BLaER1 treated with 17β-estradiol and CSF1 and Interleukin-3, amounts not matched to agents 10 nM and 100 nM (cell line): Measurements from ENCODE around the gene CD40.

ENCODE experiments used
- H3K27ac ChIP-seq, 11 experiments: shearing (Covaris generic); formaldehyde crosslinking; 2 replicates each; pipeline ENCODE4 v1.8.1; 2022
- H3K27me3 ChIP-seq, 11 experiments: shearing (Covaris generic); formaldehyde crosslinking; 2 replicates each; pipeline ENCODE4 v1.8.1; 2022
- H3K36me3 ChIP-seq, 11 experiments: shearing (Covaris generic); formaldehyde crosslinking; 2 replicates each; pipeline ENCODE4 v1.8.1; 2022
- H3K4me1 ChIP-seq, 10 experiments: shearing (Covaris generic); formaldehyde crosslinking; 2 replicates each; pipeline ENCODE4 v1.8.1; 2022
- H3K4me2 ChIP-seq, 11 experiments: shearing (Covaris generic); formaldehyde crosslinking; 2 replicates each; pipeline ENCODE4 v1.8.1; 2022
- H3K4me3 ChIP-seq, 10 experiments: shearing (Covaris generic); formaldehyde crosslinking; 2 replicates each; pipeline ENCODE4 v1.8.1; 2022
- H3K9ac ChIP-seq, 11 experiments: shearing (Covaris generic); formaldehyde crosslinking; 2 replicates each; pipeline ENCODE4 v1.8.1; 2022
- H3K9me3 ChIP-seq, 11 experiments: shearing (Covaris generic); formaldehyde crosslinking; replicated peaks in 1 of 11; 2 replicates each; pipeline ENCODE4 v1.8.1; 2022
- H4K20me1 ChIP-seq, 11 experiments: shearing (Covaris generic); formaldehyde crosslinking; 2 replicates each; pipeline ENCODE4 v1.8.1; 2022
- Cebpa-rat ChIP-seq, 11 experiments: shearing (Covaris generic); IDR thresholded peaks; 2 replicates each; pipeline ENCODE4 v1.8.1; 2022

Gene CD40

GRCh38 chr20:46131396-46131795, 13.3 kb downstream of the CD40 start:
- Histone ChIP-seq H3K4me1 (peaks cover 36 to 73% (median 49%) of the 10 kb centered on the region in 10 experiments), H3K4me2 (no peak overlapping the region), H3K9ac (no peak overlapping the region), H3K9me3 (no peaks in the 10 kb centered on the region), H3K27ac (no peak overlapping the region), H3K4me3 (no peak overlapping the region), H3K27me3 (no peaks in the 10 kb centered on the region), H3K36me3 (peaks cover 3 to 32% (median 25%) of the 10 kb centered on the region in 11 experiments; a peak in 17 of 22 replicates), H4K20me1 (peaks cover 0 to 61% (median 14%) of the 10 kb centered on the region in 11 experiments; a peak in 15 of 22 replicates)
- TF ChIP-seq Cebpa-rat (IDR thresholded peaks at IDR 0.05): no peak

GRCh38 chr20:46132705-46133120, 14.6 kb downstream of the CD40 start:
- TF ChIP-seq Cebpa-rat (IDR thresholded peaks at IDR 0.05): no peak
- no peak overlapping the region for H3K9ac ChIP-seq
- no peaks in the 10 kb centered on the region for H3K27me3 ChIP-seq

GRCh38 chr20:46133886-46134654, 16.0 kb downstream of the CD40 start:
- Histone ChIP-seq H4K20me1 (peaks cover 0 to 34% (median 8%) of the 10 kb centered on the region in 11 experiments; a peak in 13 of 22 replicates), H3K9ac (peak overlapping the region in 5 of 11 experiments; percentile 0 to 43 (median 23); a peak in 9 of 22 replicates), H3K4me1 (peaks cover 28 to 57% (median 37%) of the 10 kb centered on the region in 10 experiments), H3K4me2 (peak overlapping the region; percentile 55 to 83 (median 62)), H3K36me3 (peaks cover 0 to 5% (median under 1%) of the 10 kb centered on the region in 11 experiments; a peak in 9 of 22 replicates), H3K27me3 (no peaks in the 10 kb centered on the region), H3K9me3 (no peaks in the 10 kb centered on the region), H3K4me3 (no peak overlapping the region), H3K27ac (peak overlapping the region in 6 of 11 experiments; percentile 21 to 54 (median 40); a peak in 8 of 22 replicates)
- peak in 8 of 11 experiments; percentile 26 to 56 (median 40); a peak in 4 of 22 replicates for TF ChIP-seq Cebpa-rat (IDR thresholded peaks at IDR 0.05)

More at GRCh38 chr20:46132705-46133120, 14.6 kb downstream of the CD40 start:
- Histone ChIP-seq H3K4me3 (no peak overlapping the region), H3K4me2 (peak overlapping the region in 5 of 11 experiments; percentile 34 to 83 (median 57); a peak in 9 of 22 replicates), H4K20me1 (peaks cover 0 to 47% (median 14%) of the 10 kb centered on the region in 11 experiments; a peak in 15 of 22 replicates), H3K4me1 (peaks cover 33 to 69% (median 44%) of the 10 kb centered on the region in 10 experiments), H3K36me3 (peaks cover 0 to 19% (median 12%) of the 10 kb centered on the region in 11 experiments; a peak in 11 of 22 replicates), H3K27ac (no peak overlapping the region), H3K9me3 (no peaks in the 10 kb centered on the region)

GRCh38 chr20:46134716-46135115, 16.6 kb downstream of the CD40 start:
- TF ChIP-seq Cebpa-rat (IDR thresholded peaks at IDR 0.05): no peak

GRCh38 chr20:46135856-46136633, 17.9 kb downstream of the CD40 start:
- peaks cover 25 to 46% (median 27%) of the 10 kb centered on the region in 10 experiments for H3K4me1 ChIP-seq
- H3K9ac ChIP-seq: no peak overlapping the region
- H3K4me3 ChIP-seq: no peak overlapping the region
- no peak overlapping the region for H3K27ac ChIP-seq
- H3K9me3 ChIP-seq: no peaks in the 10 kb centered on the region
- peaks cover 0 to 18% (median 0%) of the 10 kb centered on the region in 11 experiments; a peak in 6 of 22 replicates for H4K20me1 ChIP-seq
- H3K4me2 ChIP-seq: peak overlapping the region in 8 of 11 experiments; percentile 1 to 53 (median 14); a peak in 10 of 22 replicates
- H3K27me3 ChIP-seq: no peaks in the 10 kb centered on the region
- H3K36me3 ChIP-seq: no peaks in the 10 kb centered on the region
- no peak for TF ChIP-seq Cebpa-rat (IDR thresholded peaks at IDR 0.05)

More at GRCh38 chr20:46134716-46135115, 16.6 kb downstream of the CD40 start:
- H3K9ac ChIP-seq: peak overlapping the region in 4 of 11 experiments; percentile 0 to 43 (median 16); a peak in 4 of 22 replicates
- H3K36me3 ChIP-seq: no peaks in the 10 kb centered on the region
- H3K4me1 ChIP-seq: peaks cover 28 to 51% (median 35%) of the 10 kb centered on the region in 10 experiments
- H3K4me3 ChIP-seq: no peak overlapping the region
- H3K27me3 ChIP-seq: no peaks in the 10 kb centered on the region
- H3K4me2 ChIP-seq: peak overlapping the region; percentile 55 to 83 (median 62); a peak in 21 of 22 replicates
- no peaks in the 10 kb centered on the region for H3K9me3 ChIP-seq
- H4K20me1 ChIP-seq: peaks cover 0 to 27% (median 5%) of the 10 kb centered on the region in 11 experiments; a peak in 9 of 22 replicates
- peak overlapping the region in 4 of 11 experiments; percentile 21 to 43 (median 33); a peak in 5 of 22 replicates for H3K27ac ChIP-seq

- TF ChIP-seq Cebpa-rat (IDR thresholded peaks at IDR 0.05): no peak
- Histone ChIP-seq H3K4me1 (peaks cover 18 to 40% (median 27%) of the 10 kb centered on the region in 10 experiments), H3K9ac (no peak overlapping the region), H3K4me2 (no peak overlapping the region), H3K27ac (no peak overlapping the region), H4K20me1 (peaks cover 0 to 4% (median 0%) of the 10 kb centered on the region in 11 experiments; a peak in 3 of 22 replicates), H3K9me3 (no peaks in the 10 kb centered on the region), H3K27me3 (no peaks in the 10 kb centered on the region), H3K36me3 (no peaks in the 10 kb centered on the region), H3K4me3 (no peak overlapping the region)
These were observed 19.7 kb downstream of the CD40 start for GRCh38 chr20:46137816-46138215.

GRCh38 chr20:46139266-46139889, 21.3 kb downstream of the CD40 start:
- Histone ChIP-seq H3K4me2 (no peak overlapping the region), H4K20me1 (peaks cover 0 to 4% (median 0%) of the 10 kb centered on the region in 11 experiments; a peak in 2 of 22 replicates), H3K9me3 (no peaks in the 10 kb centered on the region), H3K4me1 (peaks cover 6 to 25% (median 18%) of the 10 kb centered on the region in 10 experiments), H3K36me3 (no peaks in the 10 kb centered on the region), H3K27ac (no peak overlapping the region), H3K4me3 (no peak overlapping the region), H3K9ac (no peak overlapping the region), H3K27me3 (no peaks in the 10 kb centered on the region)
- TF ChIP-seq Cebpa-rat (IDR thresholded peaks at IDR 0.05): no peak

GRCh38 chr20:46139908-46140482, 21.9 kb downstream of the CD40 start:
- Histone ChIP-seq H4K20me1 (peaks cover 0 to 4% (median 0%) of the 10 kb centered on the region in 11 experiments; a peak in 2 of 22 replicates), H3K9me3 (no peaks in the 10 kb centered on the region), H3K36me3 (no peaks in the 10 kb centered on the region), H3K27ac (no peak overlapping the region), H3K27me3 (no peaks in the 10 kb centered on the region), H3K4me3 (no peak overlapping the region), H3K4me2 (peak overlapping the region in 1 of 11 experiments; percentile 17; a peak in 2 of 22 replicates), H3K4me1 (peaks cover under 1 to 19% (median 12%) of the 10 kb centered on the region in 10 experiments; a peak in 16 of 20 replicates), H3K9ac (no peak overlapping the region)
- no peak for TF ChIP-seq Cebpa-rat (IDR thresholded peaks at IDR 0.05)
